ENCODE measurements around the gene PRR23B.

Gene PRR23B

GRCh38 chr3:139020036-139020867 is 474 bp downstream of the PRR23B start:
- Histone ChIP-seq H3K9ac (no peak overlapping the region), H3K4me3 (IDR thresholded peaks at IDR 0.05; ENCODE audit: insufficient read depth, low read depth, low read length) (no peak overlapping the region), H3K79me2 (ENCODE audit: insufficient read depth, low read depth) (no peaks in the 10 kb centered on the region), H4K20me1 (ENCODE audit: insufficient read depth) (no peaks in the 10 kb centered on the region), H3K27me3 (ENCODE audit: insufficient read depth, low read depth) (no peaks in the 10 kb centered on the region), H3K27ac (no peak overlapping the region), H3K4me1 (ENCODE audit: low read depth, poor library complexity, severe bottlenecking) (peaks cover 25% of the 10 kb centered on the region), H2AFZ (ENCODE audit: low read depth) (no peak overlapping the region), H3K36me3 (ENCODE audit: insufficient read depth) (no peaks in the 10 kb centered on the region), H3K4me2 (no peak overlapping the region)
- TF ChIP-seq CTCF (conservative IDR thresholded peaks at IDR 0.05; ENCODE audit: low read depth, low read length), result no peak

GRCh38 chr3:139016430-139017048 is 4.2 kb downstream of the PRR23B start:
- TF ChIP-seq CTCF (conservative IDR thresholded peaks at IDR 0.05; ENCODE audit: low read depth, low read length), result no peak
- Histone ChIP-seq H2AFZ (ENCODE audit: low read depth) (peak overlapping the region; percentile 29; the same call in 1 of the 2 replicates), H4K20me1 (ENCODE audit: insufficient read depth) (no peaks in the 10 kb centered on the region), H3K4me1 (ENCODE audit: low read depth, poor library complexity, severe bottlenecking) (peaks cover 41% of the 10 kb centered on the region), H3K4me3 (IDR thresholded peaks at IDR 0.05; ENCODE audit: insufficient read depth, low read depth, low read length) (no peak overlapping the region), H3K9ac (peak overlapping the region; percentile 41; the same call in 1 of the 2 replicates), H3K36me3 (ENCODE audit: insufficient read depth) (no peaks in the 10 kb centered on the region), H3K27ac (peak overlapping the region; percentile 86), H3K27me3 (ENCODE audit: insufficient read depth, low read depth) (no peaks in the 10 kb centered on the region), H3K4me2 (peak overlapping the region; percentile 84), H3K79me2 (ENCODE audit: insufficient read depth, low read depth) (no peaks in the 10 kb centered on the region)

GRCh38 chr3:139006051-139006716 is 14.5 kb downstream of the PRR23B start, which contains the start of gene PRR23A:
PRR23A (minus strand) TSS chr3:139006268; CDS start chr3:139006268, 0 bp downstream.
- Histone ChIP-seq H3K27ac (no peak within 1 kb of the TSS), H3K4me1 (ENCODE audit: low read depth, poor library complexity, severe bottlenecking) (no peaks in the 10 kb centered on the region), H3K4me2 (no peak within 1 kb of the TSS), H3K9ac (no peak within 1 kb of the TSS), H3K79me2 (ENCODE audit: insufficient read depth, low read depth) (no peaks in the 10 kb centered on the region), H3K36me3 (ENCODE audit: insufficient read depth) (no peaks in the 10 kb centered on the region), H4K20me1 (ENCODE audit: insufficient read depth) (no peaks in the 10 kb centered on the region), H2AFZ (ENCODE audit: low read depth) (no peak within 1 kb of the TSS), H3K27me3 (ENCODE audit: insufficient read depth, low read depth) (no peaks in the 10 kb centered on the region), H3K4me3 (IDR thresholded peaks at IDR 0.05; ENCODE audit: insufficient read depth, low read depth, low read length) (no peak within 1 kb of the TSS)
- no peak for TF ChIP-seq CTCF (conservative IDR thresholded peaks at IDR 0.05; ENCODE audit: low read depth, low read length)

DNA sequence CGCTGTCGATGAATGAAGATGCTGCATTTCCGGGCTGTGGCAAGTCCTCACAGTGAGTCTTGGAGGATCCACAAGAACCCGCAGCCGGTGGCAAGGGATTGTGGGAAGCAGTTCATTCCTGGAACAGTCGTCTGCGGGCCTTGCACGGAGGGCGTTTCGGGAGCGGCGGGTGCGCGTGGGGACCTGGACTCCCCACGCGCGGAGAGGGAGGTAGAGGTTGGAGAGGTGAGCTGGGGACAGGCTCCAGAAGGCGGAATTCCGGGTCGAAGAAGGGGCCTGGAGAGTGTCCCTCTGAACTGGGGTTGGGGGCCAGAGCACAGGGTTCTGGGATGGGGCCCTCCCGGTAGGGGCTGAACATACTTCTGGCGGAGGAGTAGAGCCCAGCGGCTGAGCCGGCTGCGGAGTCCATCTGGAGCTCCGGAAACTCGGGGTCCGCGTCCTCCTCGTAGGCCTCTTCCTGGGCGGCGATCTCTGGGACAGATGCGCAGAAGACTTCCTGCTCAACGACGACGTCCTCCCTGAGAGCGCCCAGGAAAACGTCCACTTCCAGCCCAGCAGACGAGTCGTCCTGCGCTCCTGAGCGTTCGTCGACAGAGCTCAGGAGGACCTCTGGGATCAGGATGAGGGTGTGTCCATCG is 15.3 kb downstream of the PRR23B start:
- no peak overlapping the region for H3K9ac ChIP-seq
- no peaks in the 10 kb centered on the region for H3K4me1 ChIP-seq (ENCODE audit: low read depth, poor library complexity, severe bottlenecking)
- no peaks in the 10 kb centered on the region for H4K20me1 ChIP-seq (ENCODE audit: insufficient read depth)
- no peak overlapping the region for H3K4me3 ChIP-seq (IDR thresholded peaks at IDR 0.05; ENCODE audit: insufficient read depth, low read depth, low read length)
- H3K4me2 ChIP-seq, result no peak overlapping the region
- H2AFZ ChIP-seq (ENCODE audit: low read depth), result no peak overlapping the region
- H3K79me2 ChIP-seq (ENCODE audit: insufficient read depth, low read depth), result no peaks in the 10 kb centered on the region
- H3K27ac ChIP-seq, result no peak overlapping the region
- no peaks in the 10 kb centered on the region for H3K36me3 ChIP-seq (ENCODE audit: insufficient read depth)
- H3K27me3 ChIP-seq (ENCODE audit: insufficient read depth, low read depth), result no peaks in the 10 kb centered on the region
- no peak for TF ChIP-seq CTCF (conservative IDR thresholded peaks at IDR 0.05; ENCODE audit: low read depth, low read length)
